ENCODE data around the gene HBZ.

- TF ChIP-seq, protein P1, sequence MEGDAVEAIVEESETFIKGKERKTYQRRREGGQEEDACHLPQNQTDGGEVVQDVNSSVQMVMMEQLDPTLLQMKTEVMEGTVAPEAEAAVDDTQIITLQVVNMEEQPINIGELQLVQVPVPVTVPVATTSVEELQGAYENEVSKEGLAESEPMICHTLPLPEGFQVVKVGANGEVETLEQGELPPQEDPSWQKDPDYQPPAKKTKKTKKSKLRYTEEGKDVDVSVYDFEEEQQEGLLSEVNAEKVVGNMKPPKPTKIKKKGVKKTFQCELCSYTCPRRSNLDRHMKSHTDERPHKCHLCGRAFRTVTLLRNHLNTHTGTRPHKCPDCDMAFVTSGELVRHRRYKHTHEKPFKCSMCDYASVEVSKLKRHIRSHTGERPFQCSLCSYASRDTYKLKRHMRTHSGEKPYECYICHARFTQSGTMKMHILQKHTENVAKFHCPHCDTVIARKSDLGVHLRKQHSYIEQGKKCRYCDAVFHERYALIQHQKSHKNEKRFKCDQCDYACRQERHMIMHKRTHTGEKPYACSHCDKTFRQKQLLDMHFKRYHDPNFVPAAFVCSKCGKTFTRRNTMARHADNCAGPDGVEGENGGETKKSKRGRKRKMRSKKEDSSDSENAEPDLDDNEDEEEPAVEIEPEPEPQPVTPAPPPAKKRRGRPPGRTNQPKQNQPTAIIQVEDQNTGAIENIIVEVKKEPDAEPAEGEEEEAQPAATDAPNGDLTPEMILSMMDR (IDR thresholded peaks at IDR 0.05) = no peak
- TF ChIP-seq POLR2A (IDR thresholded peaks at IDR 0.05) = no peak
These were observed 2.0 kb downstream of the HBZ start for GRCh38 chr16:154217-155030.

Data from Peyer's patch (tissue), 4 donors.